ENCODE results near the gene PNLDC1. TPM values are rescaled to one million over a fixed set of nuclear protein-coding genes. Genes with fewer than 3 reads are reported as not detected.

Gene PNLDC1
- total and polyA plus RNA-seq, 9 of the 15 experiments (the other 6 are each of a cell fraction or from before 2014, with no cell fraction given) = 0.12 TPM; not detected in 8

- H2AFZ ChIP-seq (ENCODE audit: low read depth, low read length) = no peak overlapping the region
- H3K9ac ChIP-seq (ENCODE audit: insufficient read depth in 1 of 2, low read depth in 2 of 2, low read length in 2 of 2) = peak overlapping the region; percentile 97 to 99
- peaks cover 79% of the 10 kb centered on the region for H3K36me3 ChIP-seq (ENCODE audit: control insufficient read depth, insufficient read depth, low read length)
- CTCF ChIA-PET (ENCODE audit: low intra/inter-chr PET ratio) = interaction anchor here (0.6 to 1.4 kb wide), 2 partner anchors 97 to 100 kb away, joined by 3 read pairs; no protein-coding TSS in a partner anchor
- H4K20me1 ChIP-seq (replicated peaks; ENCODE audit: control insufficient read depth, insufficient read depth, low read length) = peaks cover 20% of the 10 kb centered on the region; the same call in 1 of the 2 replicates
- TF ChIP-seq ZBTB43 (CRISPR knock-in tag; IDR thresholded peaks at IDR 0.05) (0 out of 2 replicates have a peak, but pooled peaks have one; percentile 41), MLLT1 (IDR thresholded peaks at IDR 0.05) (peak in 1 of 2 experiments; percentile 13; a peak in 1 of 4 replicates), SIN3A (IDR thresholded peaks at IDR 0.05; ENCODE audit: borderline replicate concordance in 2 of 2, control insufficient read depth in 1 of 2, low read depth in 2 of 2, low read length in 2 of 2) (0 out of 4 replicates have a peak, but pooled peaks of 1 of the 2 experiments have one; percentile 20), MECOM (CRISPR knock-in tag; IDR thresholded peaks at IDR 0.05) (no peak)
- peak overlapping the region; percentile 96 for H3K4me2 ChIP-seq (ENCODE audit: insufficient read depth, low read length)
- FAIRE-seq = no peak
- H3K4me1 ChIP-seq (replicated peaks in 1 of 2; ENCODE audit: control insufficient read depth in 2 of 2, insufficient read depth in 2 of 2, low read length in 2 of 2) = peaks cover 14 to 22% of the 10 kb centered on the region in 2 experiments; a peak in 4 of 5 replicates
- WGBS (ENCODE audit: insufficient coverage, low coverage, missing lambda C conversion rate) = 3% methylated on average over 15 of the region's 15 CpGs
- DNase-seq (ENCODE audit: extremely low read depth in 1 of 4, low spot score in 3 of 4) = no peak
- peaks cover 99% of the 10 kb centered on the region for H3K79me2 ChIP-seq (ENCODE audit: control insufficient read depth, insufficient read depth, low read length)
- ATAC-seq = no peak
- no peaks in the 10 kb centered on the region for H3K9me1 ChIP-seq (ENCODE audit: control insufficient read depth, insufficient read depth, low read length)
- H3K9me3 ChIP-seq (replicated peaks; ENCODE audit: control insufficient read depth, insufficient read depth, low read depth, low read length) = no peaks in the 10 kb centered on the region
- POLR2A ChIA-PET = interaction anchor here (0.6 to 4.6 kb wide), 16 partner anchors 8 to 180 kb away, joined by 3 to 37 read pairs (median 6); partner anchors contain the start of genes PNLDC1, SOD2 and WTAP
- BruUV-seq (replicated peaks) = no TSS peak
- H3K4me3 ChIP-seq = peak overlapping the region; percentile 93
- H3K27ac ChIP-seq (ENCODE audit: extremely low read depth, low read depth, low read length) = peak overlapping the region; percentile 88
- H3K27me3 ChIP-seq (ENCODE audit: control insufficient read depth in 2 of 2, insufficient read depth in 2 of 2, low read length in 2 of 2) = no peaks in the 10 kb centered on the region
- intact Hi-C loops (cut with micrococcal nuclease) = loop anchor here (1.0 to 2.0 kb wide), 2 partner anchors 18 to 27 kb away; no protein-coding TSS in a partner anchor
- in situ Hi-C loops (cut with MboI) = no loop called here
Measured at GRCh38 chr6:159788276-159788675, 11.8 kb upstream of the PNLDC1 start.
